A673 (cell line): ENCODE data around the gene CDHR3. TPM values are rescaled to one million over a fixed set of nuclear protein-coding genes. Genes with fewer than 3 reads are reported as not detected.

Experiments
- BruUV-seq: library from RNA; stranded (reverse); fragments of 400-500 nt; replicated peaks from 2 replicates; lab custom pipeline; 2021; lab: Mats Ljungman, UMichigan
- CTCF ChIA-PET: fragments of 300-600 bp; sonication (Branson Sonifier 250); formaldehyde crosslinking; loops from one replicate; lab custom pipeline; 2022; ENCODE audit warnings: antibody characterized with exemption; lab: Charles Lee
- POLR2A ChIA-PET: fragments of 300-600 bp; sonication (Branson Sonifier 250); formaldehyde crosslinking; loops from one replicate; lab custom pipeline; 2022; ENCODE audit warnings: antibody characterized with exemption; ENCODE audit not compliant: low non-redundant PET; lab: Charles Lee
- DNase-seq: peaks from one replicate; pipeline ENCODE4 v3.0.0-alpha.2; 2015; ENCODE audit warnings: low spot score
- H3K27ac ChIP-seq: fragments of 200-600 bp; sonication (generic); 2 replicates; pipeline ENCODE4 v1.5.1; 2016; ENCODE audit warnings: mixed run types, low read depth, mild to moderate bottlenecking, mixed read lengths, antibody characterized with exemption, low read length; ENCODE audit not compliant: poor library complexity, severe bottlenecking
- H3K27me3 ChIP-seq: fragments of 200-600 bp; sonication (generic); replicated peaks from 2 replicates; pipeline ENCODE4 v1.6.1; 2017; ENCODE audit warnings: mixed run types, low read depth, mild to moderate bottlenecking, mixed read lengths, antibody characterized with exemption, low read length; ENCODE audit not compliant: insufficient read depth, poor library complexity
- H3K36me3 ChIP-seq: fragments of 200-600 bp; sonication (generic); 2 replicates; pipeline ENCODE4 v1.6.1; 2016; ENCODE audit warnings: mixed run types, mild to moderate bottlenecking, mixed read lengths, antibody characterized with exemption, low read length; ENCODE audit not compliant: insufficient read depth, poor library complexity, severe bottlenecking
- H3K4me1 ChIP-seq: fragments of 200-600 bp; sonication (generic); 2 replicates; pipeline ENCODE4 v1.6.1; 2017; ENCODE audit warnings: mixed run types, mild to moderate bottlenecking, mixed read lengths, antibody characterized with exemption, low read length; ENCODE audit not compliant: insufficient read depth, poor library complexity, severe bottlenecking
- H3K4me3 ChIP-seq: fragments of 200-600 bp; sonication (generic); 2 replicates; pipeline ENCODE4 v1.5.1; 2016; ENCODE audit warnings: low read depth, mixed run types, mild to moderate bottlenecking, mixed read lengths, low read length; ENCODE audit not compliant: poor library complexity, severe bottlenecking
- H3K9me3 ChIP-seq: fragments of 200-600 bp; sonication (generic); 2 replicates; pipeline ENCODE4 v1.6.1; 2016; ENCODE audit warnings: mixed run types, low read depth, mild to moderate bottlenecking, mixed read lengths, antibody characterized with exemption, low read length; ENCODE audit not compliant: poor library complexity, severe bottlenecking
- EZH2 ChIP-seq: fragments of 200-600 bp; sonication (generic); IDR thresholded peaks from 2 replicates; pipeline ENCODE4 v1.6.1; 2017; ENCODE audit warnings: borderline replicate concordance, low read depth, mild to moderate bottlenecking, mixed read lengths, antibody characterized with exemption, low read length; ENCODE audit not compliant: poor library complexity, severe bottlenecking
- intact Hi-C: fragments of 100-400 bp; cut with micrococcal nuclease; formaldehyde crosslinking; loops from one replicate; pipeline ENCODE4 v1.10.0; 2022; ENCODE audit not compliant: unreplicated experiment
- total RNA-seq: library from RNA; stranded (reverse); gene quantifications from 2 replicates; pipeline ENCODE4 v1.2.3, GENCODE V29; 2021
- TF ChIP-seq, protein P1 (sequence below): fragments of 300-800, 200-600 bp; sonication (generic); conservative IDR thresholded peaks from 2 replicates; pipeline ENCODE4 v1.5.1; 2017; ENCODE audit warnings: low read depth, mild to moderate bottlenecking, antibody characterized with exemption, low read length, moderate library complexity, mixed read lengths

The CDHR3 gene
- total RNA-seq, 1 experiment from 2014 or later = 13.9 TPM

DNA sequence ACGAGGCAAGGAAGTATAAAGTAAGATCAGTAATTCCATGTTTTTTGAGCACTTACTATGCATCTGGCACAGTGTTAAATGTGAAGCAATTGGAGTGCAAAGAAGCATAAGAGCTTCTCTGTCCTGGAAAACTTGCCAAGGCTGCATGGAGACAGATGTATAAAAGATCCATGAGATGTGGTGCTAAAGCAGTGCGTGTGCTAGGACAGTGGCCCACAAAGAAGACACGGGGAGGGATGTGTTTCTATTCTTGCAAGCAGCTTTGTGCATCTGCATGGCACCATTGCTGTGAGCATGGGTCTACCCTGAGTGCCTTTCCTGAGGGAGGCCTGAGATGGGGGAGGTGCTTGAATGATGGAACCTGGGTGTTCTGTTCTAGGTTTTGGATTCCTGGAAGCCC lies 5.1 kb upstream of the CDHR3 start:
- H3K9me3 ChIP-seq = no peaks in the 10 kb centered on the region
- intact Hi-C loops = no loop called here
- BruUV-seq = no TSS peak
- H3K4me3 ChIP-seq = no peak overlapping the region
- TF ChIP-seq, protein P1, sequence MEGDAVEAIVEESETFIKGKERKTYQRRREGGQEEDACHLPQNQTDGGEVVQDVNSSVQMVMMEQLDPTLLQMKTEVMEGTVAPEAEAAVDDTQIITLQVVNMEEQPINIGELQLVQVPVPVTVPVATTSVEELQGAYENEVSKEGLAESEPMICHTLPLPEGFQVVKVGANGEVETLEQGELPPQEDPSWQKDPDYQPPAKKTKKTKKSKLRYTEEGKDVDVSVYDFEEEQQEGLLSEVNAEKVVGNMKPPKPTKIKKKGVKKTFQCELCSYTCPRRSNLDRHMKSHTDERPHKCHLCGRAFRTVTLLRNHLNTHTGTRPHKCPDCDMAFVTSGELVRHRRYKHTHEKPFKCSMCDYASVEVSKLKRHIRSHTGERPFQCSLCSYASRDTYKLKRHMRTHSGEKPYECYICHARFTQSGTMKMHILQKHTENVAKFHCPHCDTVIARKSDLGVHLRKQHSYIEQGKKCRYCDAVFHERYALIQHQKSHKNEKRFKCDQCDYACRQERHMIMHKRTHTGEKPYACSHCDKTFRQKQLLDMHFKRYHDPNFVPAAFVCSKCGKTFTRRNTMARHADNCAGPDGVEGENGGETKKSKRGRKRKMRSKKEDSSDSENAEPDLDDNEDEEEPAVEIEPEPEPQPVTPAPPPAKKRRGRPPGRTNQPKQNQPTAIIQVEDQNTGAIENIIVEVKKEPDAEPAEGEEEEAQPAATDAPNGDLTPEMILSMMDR = no peak
- no peak for TF ChIP-seq EZH2
- ChIA-PET CTCF (no interaction called here), POLR2A (no interaction called here)
- no peak for DNase-seq
- H3K27ac ChIP-seq = no peak overlapping the region
- no peaks in the 10 kb centered on the region for H3K36me3 ChIP-seq
- no peaks in the 10 kb centered on the region for H3K4me1 ChIP-seq
- H3K27me3 ChIP-seq = no peaks in the 10 kb centered on the region

DNA sequence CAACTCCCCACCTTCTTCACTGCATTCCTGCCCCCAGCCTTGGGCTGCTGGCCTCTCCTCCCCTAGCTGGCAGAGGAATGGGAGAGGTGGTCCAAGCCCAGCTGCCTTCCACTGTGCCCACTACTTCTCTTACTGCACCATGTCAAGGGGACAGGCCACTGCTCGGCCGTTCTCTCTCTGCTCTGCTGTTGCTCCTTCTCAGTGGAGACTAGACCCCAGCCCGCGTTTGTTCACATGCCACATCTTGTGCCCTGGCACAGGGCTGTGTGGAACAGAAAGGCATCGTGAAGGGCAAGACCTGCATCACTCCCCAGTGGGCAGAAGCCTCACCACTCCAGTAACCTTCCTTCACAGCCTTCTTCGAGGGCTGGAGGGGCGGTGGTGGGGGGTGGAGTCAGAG lies 711 bp upstream of the CDHR3 start:
- ChIA-PET POLR2A (no interaction called here), CTCF (no interaction called here)
- Histone ChIP-seq H3K4me3 (no peak overlapping the region), H3K9me3 (no peaks in the 10 kb centered on the region), H3K36me3 (no peaks in the 10 kb centered on the region), H3K27ac (no peak overlapping the region), H3K27me3 (no peaks in the 10 kb centered on the region), H3K4me1 (no peaks in the 10 kb centered on the region)
- intact Hi-C loops = no loop called here
- TF ChIP-seq, protein P1 = no peak
- no peak for TF ChIP-seq EZH2
- DNase-seq = no peak
- no TSS peak for BruUV-seq

DNA sequence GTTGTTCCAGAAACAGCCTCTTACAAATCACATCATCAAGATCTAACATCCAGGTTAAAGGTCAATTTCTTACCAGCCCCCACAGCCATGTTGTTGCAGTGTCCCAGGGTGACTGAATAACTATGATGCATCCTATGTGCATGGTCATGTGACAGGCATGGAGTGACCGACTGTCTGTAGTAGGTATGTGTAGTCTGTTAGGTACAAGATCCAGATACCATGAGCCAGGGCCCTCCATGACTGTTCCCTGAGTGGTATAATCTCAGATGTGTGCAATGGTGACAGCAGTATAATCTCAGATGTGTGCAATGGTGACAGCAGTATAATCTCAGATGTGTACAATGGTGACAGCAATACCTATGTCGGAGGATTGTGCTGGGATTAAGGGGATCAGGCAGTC lies 8.8 kb downstream of the CDHR3 start:
- Histone ChIP-seq H3K9me3 (no peaks in the 10 kb centered on the region), H3K27me3 (no peaks in the 10 kb centered on the region), H3K36me3 (no peaks in the 10 kb centered on the region), H3K27ac (no peak overlapping the region), H3K4me3 (no peak overlapping the region), H3K4me1 (no peaks in the 10 kb centered on the region)
- POLR2A ChIA-PET = no interaction called here
- DNase-seq = no peak
- BruUV-seq = no TSS peak
- intact Hi-C loops = no loop called here
- CTCF ChIA-PET = no interaction called here
- TF ChIP-seq EZH2 = no peak
- TF ChIP-seq, protein P1 = no peak
